Measurements from ENCODE around the gene LRRC10B.

LRRC10B gene

GRCh38 chr11:61549662-61550568 lies 41.4 kb downstream of the LRRC10B start:
- DNase-seq: no peak

GRCh38 chr11:61550665-61551227 lies 42.2 kb downstream of the LRRC10B start:
- DNase-seq: no peak

GRCh38 chr11:61551634-61552033 lies 43.1 kb downstream of the LRRC10B start:
- no peak for DNase-seq

- DNase-seq: no peak
These were observed 43.6 kb downstream of the LRRC10B start for GRCh38 chr11:61552108-61552635.

- no peak for DNase-seq
These were observed 45.0 kb downstream of the LRRC10B start for GRCh38 chr11:61553373-61554171.

- DNase-seq: no peak
These were observed 45.8 kb downstream of the LRRC10B start for GRCh38 chr11:61554172-61554988.

- no peak for DNase-seq
These were observed 46.8 kb downstream of the LRRC10B start for GRCh38 chr11:61555051-61555969.

GRCh38 chr11:61555978-61556377 lies 47.4 kb downstream of the LRRC10B start:
- no peak for DNase-seq

- DNase-seq: no peak
These were observed 48.1 kb downstream of the LRRC10B start for GRCh38 chr11:61556621-61557020.
